T-helper 2 cell treated with Interferon-gamma antibody and Interleukin-4, amounts not matched to agents 5 μg/mL and 100 μg/mL, for 36 hours (primary cell): ENCODE measurements around the gene SERGEF.

ENCODE experiments used
- DNase-seq: peaks from one replicate; pipeline ENCODE4 v3.0.0; 2021; ENCODE audit warnings: low spot score
- H3K27ac Mint-ChIP-seq: one replicate; pipeline ENCODE4 v1.8.0; 2021; ENCODE audit warnings: mild to moderate bottlenecking, mixed read lengths
- H3K27me3 Mint-ChIP-seq: one replicate; pipeline ENCODE4 v1.8.0; 2021; ENCODE audit warnings: low read depth, mixed read lengths
- H3K36me3 Mint-ChIP-seq: one replicate; pipeline ENCODE4 v1.8.0; 2021; ENCODE audit warnings: low read depth, mixed read lengths
- H3K4me1 Mint-ChIP-seq: one replicate; pipeline ENCODE4 v1.8.0; 2021; ENCODE audit warnings: low read depth, mixed read lengths
- H3K4me3 Mint-ChIP-seq: one replicate; pipeline ENCODE4 v1.8.0; 2022; ENCODE audit warnings: mild to moderate bottlenecking, moderate library complexity, mixed read lengths
- H3K9me3 Mint-ChIP-seq: one replicate; pipeline ENCODE4 v1.8.0; 2021; ENCODE audit warnings: mixed read lengths

SERGEF gene

DNA sequence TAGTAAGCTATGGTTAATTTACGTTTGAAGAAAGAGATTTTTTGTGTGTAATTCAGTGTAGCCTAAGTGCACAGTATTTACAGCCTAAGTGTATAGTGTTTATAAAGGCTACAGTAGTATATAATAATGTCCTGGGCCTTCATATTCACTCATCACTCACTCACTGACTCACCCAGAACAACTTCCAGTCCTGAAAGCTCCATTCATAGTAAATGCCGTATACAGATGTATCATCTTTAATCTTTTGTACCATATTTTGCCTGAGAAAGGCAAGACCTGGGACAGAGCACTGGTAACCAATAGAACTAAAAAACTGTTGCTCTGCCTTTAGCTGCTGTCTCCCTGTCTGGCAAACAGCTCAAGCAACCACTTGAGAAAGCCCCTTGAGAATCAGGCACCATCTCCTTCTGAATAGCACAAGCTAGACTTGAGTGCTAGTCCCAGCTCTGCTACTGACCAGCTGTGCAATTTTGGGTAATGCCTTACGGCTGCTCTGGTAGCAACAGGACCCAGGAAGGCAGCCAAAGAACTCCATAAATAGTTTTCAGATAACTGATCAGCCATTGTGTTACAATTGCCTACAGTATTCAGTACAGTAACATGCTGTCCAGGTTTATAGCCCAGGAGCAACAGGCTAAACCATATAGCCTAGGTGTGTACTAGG is 146.9 kb downstream of the SERGEF start:
- Mint-ChIP-seq H3K27me3 (no peaks in the 10 kb centered on the region), H3K9me3 (peaks cover 15% of the 10 kb centered on the region), H3K27ac (no peak overlapping the region), H3K4me1 (no peaks in the 10 kb centered on the region), H3K36me3 (peaks cover 10% of the 10 kb centered on the region), H3K4me3 (no peak overlapping the region)
- DNase-seq, result no peak

DNA sequence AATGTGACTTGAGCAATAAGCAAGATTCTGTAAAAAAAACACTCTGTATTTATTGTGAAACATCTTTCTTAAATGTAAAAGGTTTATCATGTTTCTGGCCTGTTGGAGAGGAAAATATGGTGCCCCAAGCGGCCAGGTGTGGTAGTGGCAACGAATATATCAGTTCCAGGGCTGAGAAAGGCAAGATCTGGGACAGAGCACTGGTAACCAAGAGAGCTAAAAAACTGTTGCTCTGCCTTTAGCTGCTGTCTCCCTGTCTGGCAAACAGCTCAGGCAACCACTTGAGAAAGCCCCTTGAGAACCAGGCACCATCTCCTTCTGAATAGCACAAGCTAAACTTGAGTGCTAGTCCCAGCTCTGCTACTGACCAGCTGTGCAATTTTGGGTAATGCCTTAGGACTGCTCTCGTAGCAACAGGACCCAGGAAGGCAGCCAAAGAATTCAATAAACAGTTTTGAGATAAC is 148.3 kb downstream of the SERGEF start:
- Mint-ChIP-seq H3K36me3 (peaks cover 7% of the 10 kb centered on the region), H3K27me3 (no peaks in the 10 kb centered on the region), H3K27ac (no peak overlapping the region), H3K4me1 (no peaks in the 10 kb centered on the region), H3K4me3 (no peak overlapping the region), H3K9me3 (peaks cover 10% of the 10 kb centered on the region)
- DNase-seq, result no peak

DNA sequence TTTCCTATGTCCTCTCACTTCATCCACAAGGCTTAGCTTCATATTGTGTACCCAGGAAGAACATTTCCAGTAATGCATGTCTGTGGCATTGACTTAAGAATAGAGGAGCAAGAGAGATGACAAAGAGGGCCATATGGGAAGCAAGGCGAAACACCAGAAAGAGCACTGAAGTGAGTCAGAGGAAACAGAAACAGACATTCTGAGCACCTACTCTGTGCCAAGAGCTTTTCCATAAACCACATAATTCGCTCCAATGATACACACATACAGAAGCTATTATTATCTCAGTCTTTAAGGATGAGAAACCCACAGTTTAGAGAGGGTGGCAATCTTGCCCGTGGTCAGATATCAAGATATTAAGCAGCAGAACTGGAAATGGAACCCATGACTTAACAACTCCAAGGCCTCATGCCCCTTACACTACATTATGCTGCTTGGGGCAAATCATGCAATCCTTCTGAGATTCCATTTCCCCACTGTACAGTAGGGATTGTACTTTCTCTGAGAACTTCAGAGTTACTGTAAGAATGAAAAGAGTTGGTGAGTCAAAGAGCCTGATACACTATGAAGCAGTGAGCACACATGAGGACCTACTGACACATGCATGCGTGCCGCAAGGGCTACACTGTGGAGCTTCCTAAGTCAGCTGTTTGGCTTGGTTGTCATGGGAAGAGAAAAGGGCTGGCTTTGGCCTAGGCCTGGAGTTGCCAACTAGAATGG is 151.7 kb downstream of the SERGEF start:
- no peak for DNase-seq
- Mint-ChIP-seq H3K9me3 (no peaks in the 10 kb centered on the region), H3K4me3 (no peak overlapping the region), H3K36me3 (no peaks in the 10 kb centered on the region), H3K27me3 (no peaks in the 10 kb centered on the region), H3K4me1 (peaks cover 3% of the 10 kb centered on the region), H3K27ac (no peak overlapping the region)

DNA sequence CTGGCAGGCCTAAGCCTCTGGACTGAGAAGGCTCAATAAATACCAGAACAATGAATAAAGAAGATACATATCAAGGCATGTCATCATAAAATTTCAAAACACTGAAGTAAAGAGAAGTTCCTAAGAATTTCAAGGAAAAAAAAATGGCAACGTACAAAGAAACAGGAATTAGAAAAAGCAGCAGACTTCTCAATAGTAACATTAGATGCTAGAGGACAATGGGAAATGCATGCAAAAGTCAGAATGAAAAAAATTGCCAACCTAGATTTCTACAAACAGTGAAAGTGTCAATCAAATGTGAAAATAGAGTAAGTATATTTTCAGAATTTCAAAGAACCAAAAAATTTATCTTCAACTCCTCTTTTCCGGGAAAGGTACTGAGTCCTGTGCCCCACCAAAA is 153.3 kb downstream of the SERGEF start:
- Mint-ChIP-seq H3K4me3 (no peak overlapping the region), H3K27me3 (no peaks in the 10 kb centered on the region), H3K4me1 (peaks cover 7% of the 10 kb centered on the region), H3K36me3 (no peaks in the 10 kb centered on the region), H3K9me3 (no peaks in the 10 kb centered on the region), H3K27ac (no peak overlapping the region)
- no peak for DNase-seq

DNA sequence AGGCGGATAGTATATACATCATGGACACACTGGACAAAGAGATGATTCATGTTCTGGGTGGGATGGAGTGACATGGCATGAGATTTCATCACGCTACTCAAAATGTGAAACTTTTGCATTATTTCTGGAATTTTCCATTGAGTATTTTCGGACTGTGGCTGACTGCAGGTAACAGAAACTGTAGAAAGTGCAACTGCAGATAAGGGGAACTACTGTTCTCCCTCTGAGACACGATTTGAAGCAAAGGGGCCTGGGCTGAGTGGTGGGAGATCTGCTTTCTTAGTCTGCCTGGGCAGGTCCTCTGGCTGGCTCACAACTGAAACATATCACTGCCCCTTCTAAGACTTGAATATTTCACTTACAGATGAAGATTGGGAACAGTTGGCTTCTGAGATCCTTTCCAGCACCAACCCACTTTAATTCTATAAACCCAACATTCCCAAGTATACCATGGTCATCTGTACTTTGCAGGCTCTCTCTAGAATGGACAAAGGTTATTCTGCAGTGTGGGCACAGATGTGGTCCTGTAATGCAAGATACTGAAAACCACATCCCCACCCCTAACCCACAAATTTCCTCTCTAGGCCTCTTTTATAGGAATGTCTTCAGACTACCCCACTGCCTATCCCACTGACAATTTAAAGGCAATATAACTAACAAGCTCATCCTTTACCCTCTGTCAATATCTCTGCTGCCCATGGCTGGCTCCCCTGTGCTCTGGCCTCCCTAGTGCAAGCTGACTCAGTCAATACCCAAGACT is 157.1 kb downstream of the SERGEF start:
- no peaks in the 10 kb centered on the region for H3K27me3 Mint-ChIP-seq
- no peak overlapping the region for H3K4me3 Mint-ChIP-seq
- peaks cover 7% of the 10 kb centered on the region for H3K4me1 Mint-ChIP-seq
- no peaks in the 10 kb centered on the region for H3K36me3 Mint-ChIP-seq
- no peak for DNase-seq
- H3K9me3 Mint-ChIP-seq, result no peaks in the 10 kb centered on the region
- H3K27ac Mint-ChIP-seq, result no peak overlapping the region

DNA sequence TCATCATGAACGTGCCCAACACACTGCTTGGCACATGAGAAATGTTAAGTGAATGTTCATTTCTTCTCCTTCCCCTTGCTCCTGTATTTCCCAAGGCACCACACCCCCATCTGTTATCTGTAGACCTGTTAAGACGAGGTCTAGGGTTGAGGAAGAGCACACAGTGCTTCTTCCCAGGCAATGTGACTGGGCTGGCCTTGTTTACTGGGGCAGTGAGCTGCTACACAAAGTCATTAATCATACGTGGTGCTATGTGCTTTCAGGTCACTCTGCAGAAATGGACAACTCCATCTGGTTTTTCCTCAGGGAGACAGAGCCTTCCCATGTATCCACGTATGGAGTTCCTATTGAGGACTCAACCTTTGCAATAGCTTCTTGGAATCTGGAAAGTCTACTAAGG is 159.6 kb downstream of the SERGEF start:
- Mint-ChIP-seq H3K4me1 (peaks cover 7% of the 10 kb centered on the region), H3K4me3 (no peak overlapping the region), H3K27ac (no peak overlapping the region), H3K36me3 (no peaks in the 10 kb centered on the region), H3K9me3 (no peaks in the 10 kb centered on the region), H3K27me3 (no peaks in the 10 kb centered on the region)
- DNase-seq, result no peak

DNA sequence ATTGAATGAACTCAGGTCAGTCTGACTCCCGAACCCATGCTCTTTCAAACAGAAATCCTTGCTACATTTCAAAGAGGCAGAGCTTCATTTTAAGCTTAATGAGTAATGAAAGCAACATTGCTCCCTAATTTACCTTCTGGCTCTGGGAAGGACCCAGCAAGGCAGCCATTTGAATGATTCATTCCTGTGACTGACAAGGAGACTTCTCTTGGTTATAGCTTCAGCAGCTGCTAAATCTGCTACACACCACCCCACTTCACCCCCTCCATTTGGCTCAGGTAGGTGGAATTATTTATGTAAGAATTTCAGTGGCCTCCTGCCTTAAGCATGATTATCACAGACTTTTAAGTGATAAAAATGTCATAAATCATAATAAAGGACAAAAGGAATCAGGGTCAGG is 160.6 kb downstream of the SERGEF start:
- no peak overlapping the region for H3K27ac Mint-ChIP-seq
- H3K36me3 Mint-ChIP-seq, result no peaks in the 10 kb centered on the region
- peaks cover 7% of the 10 kb centered on the region for H3K4me1 Mint-ChIP-seq
- H3K27me3 Mint-ChIP-seq, result no peaks in the 10 kb centered on the region
- H3K9me3 Mint-ChIP-seq, result no peaks in the 10 kb centered on the region
- H3K4me3 Mint-ChIP-seq, result no peak overlapping the region
- no peak for DNase-seq

DNA sequence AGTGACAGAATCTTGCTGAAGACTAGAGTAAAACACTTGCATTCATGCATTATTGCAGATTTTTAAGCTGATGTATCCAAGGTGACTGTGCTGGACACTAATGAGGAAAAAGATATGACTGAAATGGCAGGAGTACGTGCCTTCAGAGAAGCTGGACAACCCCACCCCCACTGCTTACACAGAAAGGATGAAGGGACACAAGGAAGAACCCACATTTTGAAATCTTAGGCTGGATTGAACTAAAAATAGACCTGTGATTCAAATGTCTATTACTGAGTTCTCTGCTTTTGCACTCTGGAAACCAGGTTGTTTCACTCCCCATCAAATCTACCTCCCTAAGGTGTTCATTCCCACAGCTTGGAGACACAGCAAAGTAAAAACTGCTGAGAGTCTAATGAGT is 161.2 kb downstream of the SERGEF start:
- Mint-ChIP-seq H3K27me3 (no peaks in the 10 kb centered on the region), H3K4me1 (peaks cover 7% of the 10 kb centered on the region), H3K9me3 (no peaks in the 10 kb centered on the region), H3K36me3 (no peaks in the 10 kb centered on the region), H3K4me3 (no peak overlapping the region), H3K27ac (no peak overlapping the region)
- no peak for DNase-seq

DNA sequence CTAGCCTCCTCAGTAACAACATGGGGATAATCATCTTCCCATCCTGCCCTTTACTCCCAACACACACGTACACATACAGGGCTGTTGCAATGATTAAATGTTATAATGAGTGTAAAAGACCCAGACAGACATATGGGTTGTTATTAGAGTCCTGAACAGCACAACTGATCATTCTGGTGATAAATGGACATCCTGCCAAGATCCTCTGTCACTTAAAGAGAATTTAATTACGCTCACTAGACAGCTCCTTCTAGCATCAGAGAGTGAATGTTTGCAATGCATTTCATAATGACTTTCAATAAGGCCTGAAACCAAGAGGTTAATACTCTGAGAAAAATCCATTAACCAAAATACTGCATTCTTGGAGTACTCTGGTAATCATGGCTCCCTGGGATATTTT is 162.5 kb downstream of the SERGEF start:
- Mint-ChIP-seq H3K9me3 (no peaks in the 10 kb centered on the region), H3K4me3 (no peak overlapping the region), H3K27ac (no peak overlapping the region), H3K36me3 (no peaks in the 10 kb centered on the region), H3K27me3 (no peaks in the 10 kb centered on the region), H3K4me1 (no peaks in the 10 kb centered on the region)
- DNase-seq, result no peak

DNA sequence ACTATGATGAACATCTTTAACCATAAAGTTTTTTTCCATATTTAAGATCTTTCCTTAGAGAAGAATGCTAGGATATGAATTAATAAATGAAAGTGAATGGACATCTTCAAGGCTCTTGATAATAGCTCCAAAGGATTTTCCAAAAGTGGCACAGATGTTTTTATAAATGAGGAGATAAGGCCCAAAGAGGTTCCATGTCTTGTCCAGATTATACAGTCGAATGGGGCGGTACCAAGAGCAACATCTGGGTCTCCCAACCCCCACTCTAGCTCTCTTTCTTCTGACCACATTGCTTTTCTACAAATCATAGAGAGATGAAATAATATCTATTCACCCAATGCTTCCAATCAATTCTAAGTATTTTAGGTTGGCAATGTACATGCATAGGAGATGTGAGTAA is 164.1 kb downstream of the SERGEF start:
- no peak for DNase-seq
- H3K4me1 Mint-ChIP-seq, result no peaks in the 10 kb centered on the region
- H3K9me3 Mint-ChIP-seq, result no peaks in the 10 kb centered on the region
- no peak overlapping the region for H3K27ac Mint-ChIP-seq
- no peaks in the 10 kb centered on the region for H3K36me3 Mint-ChIP-seq
- no peak overlapping the region for H3K4me3 Mint-ChIP-seq
- H3K27me3 Mint-ChIP-seq, result no peaks in the 10 kb centered on the region

DNA sequence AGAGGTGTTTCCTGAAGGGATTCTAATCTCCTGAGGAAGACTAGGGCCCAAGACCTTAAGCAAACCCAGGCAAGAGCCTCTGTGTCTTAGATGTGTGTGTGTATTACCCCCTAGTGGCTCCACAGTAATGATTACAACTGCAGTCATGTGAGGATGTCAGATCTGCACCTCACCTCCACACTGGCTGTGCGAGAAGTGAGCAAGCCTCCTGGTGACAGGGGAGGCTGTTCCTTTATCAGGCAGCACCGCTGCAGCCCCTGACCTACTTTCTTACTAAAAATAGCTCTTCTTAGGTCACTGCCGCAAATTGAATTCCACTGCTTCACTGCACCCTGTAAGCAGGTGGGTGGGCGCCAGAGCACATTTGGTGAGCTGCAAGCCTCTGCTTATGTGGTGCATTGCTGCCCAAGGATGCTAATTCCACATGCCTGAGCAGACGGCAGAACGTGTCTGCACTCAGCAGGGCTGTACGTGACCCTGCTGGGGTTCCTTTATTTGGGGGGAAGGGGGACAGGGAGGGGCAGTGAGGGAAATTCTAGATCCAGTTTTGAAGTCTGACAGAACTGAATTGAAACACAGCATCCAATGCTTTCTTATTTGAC is 165.9 kb downstream of the SERGEF start:
- H3K9me3 Mint-ChIP-seq, result no peaks in the 10 kb centered on the region
- no peak for DNase-seq
- no peaks in the 10 kb centered on the region for H3K4me1 Mint-ChIP-seq
- H3K4me3 Mint-ChIP-seq, result no peak overlapping the region
- no peaks in the 10 kb centered on the region for H3K36me3 Mint-ChIP-seq
- no peaks in the 10 kb centered on the region for H3K27me3 Mint-ChIP-seq
- no peak overlapping the region for H3K27ac Mint-ChIP-seq

DNA sequence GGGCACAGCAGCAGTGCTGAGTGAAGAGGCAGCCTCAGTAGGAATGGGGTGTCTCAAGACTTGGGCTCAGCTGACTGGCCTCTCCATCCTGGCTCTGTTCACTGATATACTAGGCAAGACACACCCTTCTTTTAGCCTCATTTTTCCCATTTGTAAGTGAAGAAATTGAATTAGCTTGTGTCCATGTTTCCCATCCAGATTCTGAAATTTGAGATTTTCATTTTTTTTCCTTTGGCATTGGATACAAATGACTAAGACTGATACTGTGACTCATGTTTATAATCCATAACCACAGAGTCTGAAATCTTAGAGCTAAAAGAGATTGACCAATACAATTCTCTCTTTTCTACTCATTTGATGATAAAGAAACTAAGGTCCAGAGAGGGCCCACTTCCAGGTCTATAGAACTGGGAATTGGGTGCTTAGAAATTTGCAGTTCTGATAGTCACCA is 167.4 kb downstream of the SERGEF start:
- Mint-ChIP-seq H3K4me3 (no peak overlapping the region), H3K9me3 (no peaks in the 10 kb centered on the region), H3K27me3 (no peaks in the 10 kb centered on the region), H3K27ac (no peak overlapping the region), H3K36me3 (no peaks in the 10 kb centered on the region), H3K4me1 (peaks cover under 1% of the 10 kb centered on the region)
- DNase-seq, result no peak

DNA sequence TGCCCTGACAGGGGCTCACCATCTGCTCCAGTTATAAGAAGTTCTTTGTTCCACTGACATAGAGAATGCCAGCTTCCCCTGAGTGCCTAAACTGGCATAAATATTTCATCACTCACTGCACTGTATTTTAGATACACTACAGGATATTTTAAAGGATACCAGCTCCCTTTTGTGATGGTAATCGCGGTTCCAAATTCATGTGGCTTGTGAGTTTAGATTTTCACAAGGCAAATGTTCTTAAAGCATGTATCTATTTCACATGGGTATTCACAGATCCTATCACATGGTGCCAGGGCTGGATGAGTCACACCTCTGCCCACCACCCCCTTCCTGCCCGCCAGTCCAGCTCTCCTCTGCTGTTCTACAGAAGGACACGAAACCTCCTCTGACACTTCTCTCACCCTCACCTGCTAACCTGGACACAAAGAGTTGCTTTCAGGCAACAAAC is 172.7 kb downstream of the SERGEF start:
- Mint-ChIP-seq H3K36me3 (no peaks in the 10 kb centered on the region), H3K27ac (no peak overlapping the region), H3K27me3 (no peaks in the 10 kb centered on the region), H3K4me1 (peaks cover 3% of the 10 kb centered on the region), H3K4me3 (no peak overlapping the region), H3K9me3 (no peaks in the 10 kb centered on the region)
- no peak for DNase-seq

DNA sequence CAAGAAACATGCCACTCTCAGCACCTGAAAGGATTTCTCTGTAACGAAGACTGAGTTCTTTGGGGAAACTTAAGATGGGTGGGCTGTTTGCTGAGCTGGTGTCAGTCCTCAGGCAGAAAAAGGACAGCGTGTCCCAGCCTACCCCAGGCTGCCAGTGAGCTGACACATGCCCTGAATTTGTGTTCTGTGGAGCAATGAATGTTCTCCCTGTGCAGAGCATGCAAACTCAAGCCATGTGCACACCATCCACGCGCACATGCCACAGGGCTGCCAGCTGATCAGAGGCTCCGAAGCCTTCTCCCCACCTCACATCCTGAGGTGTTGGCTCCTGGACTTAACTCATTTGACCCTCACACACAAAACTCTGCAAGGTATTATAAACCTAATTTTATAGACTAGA is 173.4 kb downstream of the SERGEF start:
- no peaks in the 10 kb centered on the region for H3K9me3 Mint-ChIP-seq
- peaks cover 3% of the 10 kb centered on the region for H3K4me1 Mint-ChIP-seq
- DNase-seq, result no peak
- H3K27me3 Mint-ChIP-seq, result no peaks in the 10 kb centered on the region
- H3K27ac Mint-ChIP-seq, result no peak overlapping the region
- no peak overlapping the region for H3K4me3 Mint-ChIP-seq
- H3K36me3 Mint-ChIP-seq, result no peaks in the 10 kb centered on the region
